Panc1 (cell line): ENCODE measurements around the gene LIMK1. TPM values are rescaled to one million over a fixed set of nuclear protein-coding genes. Genes with fewer than 3 reads are reported as not detected.

Experiments used
- ATAC-seq: fragments of 200-7000 bp; cut with Tn5 transposase; 2 replicates; pipeline ENCODE4 v1.9.1; 2020; ENCODE audit warnings: mild to moderate bottlenecking, moderate library complexity
- BruUV-seq: library from RNA; stranded (reverse); fragments of 400-500 nt; replicated peaks from 2 replicates; lab custom pipeline; 2021; lab: Mats Ljungman, UMichigan
- CTCF ChIA-PET: fragments of 300-600 bp; sonication (Branson Sonifier 250); formaldehyde crosslinking; loops from one replicate; lab custom pipeline; 2022; ENCODE audit warnings: antibody characterized with exemption; lab: Charles Lee
- POLR2A ChIA-PET: fragments of 300-600 bp; sonication (Branson Sonifier 250); formaldehyde crosslinking; loops from one replicate; lab custom pipeline; 2022; ENCODE audit warnings: antibody characterized with exemption; lab: Charles Lee
- DNase-seq: peaks from one replicate; pipeline ENCODE4 v3.0.0-alpha.2; 2010; ENCODE audit warnings: low read depth, low spot score
- H3K27ac ChIP-seq: 2 replicates; pipeline ENCODE4 v1.5.1; 2011; ENCODE audit warnings: mild to moderate bottlenecking, low read length, inconsistent platforms
- H3K27me3 ChIP-seq: fragments of 200-500 bp; sonication (Bioruptor generic); 2 replicates; pipeline ENCODE4 v1.6.0; 2014; ENCODE audit warnings: low read length, inconsistent platforms; ENCODE audit not compliant: control insufficient read depth, insufficient read depth
- H3K36me3 ChIP-seq: fragments of 200-500 bp; sonication (Bioruptor generic); 2 replicates; pipeline ENCODE4 v1.5.1; 2014; ENCODE audit warnings: inconsistent platforms, mild to moderate bottlenecking, low read length, moderate library complexity; ENCODE audit not compliant: control insufficient read depth, insufficient read depth
- H3K4me1 ChIP-seq: 2 replicates; pipeline ENCODE4 v1.5.1; 2011; ENCODE audit warnings: inconsistent platforms, mild to moderate bottlenecking, low read length, moderate library complexity; ENCODE audit not compliant: control insufficient read depth, insufficient read depth
- H3K4me3 ChIP-seq, 2 experiments: 2 replicates each; pipeline ENCODE4 v1.5.1; 2011 to 2012; ENCODE audit warnings: low read depth in 2 of 2, low read length in 2 of 2, mild to moderate bottlenecking in 2 of 2, inconsistent platforms in 1 of 2, moderate library complexity in 1 of 2
- H3K9me3 ChIP-seq: fragments of 200-500 bp; sonication (Bioruptor generic); 2 replicates; pipeline ENCODE4 v1.5.1; 2014; ENCODE audit warnings: low read depth, mild to moderate bottlenecking, inconsistent platforms, low read length, moderate library complexity; ENCODE audit not compliant: control insufficient read depth, insufficient read depth
- POLR2AphosphoS5 ChIP-seq: IDR thresholded peaks from 2 replicates; pipeline ENCODE4 v1.6.1; 2012; ENCODE audit warnings: mild to moderate bottlenecking, low read depth, low read length, moderate library complexity
- SIN3A ChIP-seq: IDR thresholded peaks from 2 replicates; pipeline ENCODE4 v1.6.1; 2012; ENCODE audit warnings: low read depth, mild to moderate bottlenecking, low read length, moderate library complexity, borderline replicate concordance; ENCODE audit not compliant: insufficient read depth
- TCF7L2 ChIP-seq: IDR thresholded peaks from 2 replicates; pipeline ENCODE4 v1.6.1; 2011; ENCODE audit warnings: mild to moderate bottlenecking, low read depth, low read length, inconsistent platforms
- in situ Hi-C: cut with HindIII; loops from 2 replicates; pipeline ENCODE4 v1.10.0; 2016; ENCODE audit warnings: low sequenced_read_pairs, low pct_unique_long_range_greater_than_20kb
- intact Hi-C: fragments of 100-400 bp; cut with micrococcal nuclease; formaldehyde crosslinking; loops from one replicate; pipeline ENCODE4 v1.10.0; 2022; ENCODE audit not compliant: unreplicated experiment
- total RNA-seq: library from RNA; stranded (reverse); gene quantifications from one replicate; pipeline ENCODE4 v1.2.1, GENCODE V29; 2021; ENCODE audit not compliant: unreplicated experiment
- TF ChIP-seq, protein P1 (sequence below), 2 experiments: IDR thresholded peaks; 2 replicates each; pipeline ENCODE4 v1.6.1; 2011 to 2012; ENCODE audit warnings: low read depth in 2 of 2, control low read depth in 1 of 2, low read length in 1 of 2, mild to moderate bottlenecking in 1 of 2, moderate library complexity in 1 of 2; ENCODE audit not compliant: insufficient read depth in 1 of 2
- TF ChIP-seq, protein P2 (sequence below): fragments of 450-650 bp; IDR thresholded peaks from 2 replicates; pipeline ENCODE4 v1.5.1; 2017; ENCODE audit warnings: mild to moderate bottlenecking

Gene LIMK1
- total RNA-seq, 1 experiment from 2014 or later = 59.6 TPM

DNA sequence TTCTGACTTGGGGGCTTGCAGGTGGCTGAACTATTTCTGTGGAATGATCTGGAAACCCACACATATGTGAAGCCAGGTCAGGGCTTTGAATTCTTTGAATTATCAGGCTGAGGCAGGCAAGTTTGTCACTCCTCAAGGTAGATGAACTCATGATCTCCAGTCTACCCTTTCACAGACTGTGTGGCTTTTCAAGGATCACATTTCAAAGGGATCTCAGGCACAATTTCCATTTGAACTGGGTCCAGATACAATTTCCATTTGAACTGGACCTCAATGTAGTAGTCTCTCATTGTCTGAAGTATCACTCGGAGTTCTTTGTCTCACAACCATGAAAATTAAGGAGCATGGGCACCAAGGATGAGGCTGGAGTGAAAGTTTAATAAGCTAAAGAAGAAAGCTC, 64.9 kb downstream of the LIMK1 start:
- CTCF ChIA-PET = interaction anchor here (0.6 kb wide), 1 partner anchor 206 kb away, joined by 3 read pairs; no protein-coding TSS in a partner anchor
- intact Hi-C loops (no loop called here), in situ Hi-C loops (no loop called here)
- POLR2A ChIA-PET = no interaction called here
- no TSS peak for BruUV-seq
- Histone ChIP-seq H3K9me3 (no peaks in the 10 kb centered on the region), H3K4me1 (no peaks in the 10 kb centered on the region), H3K27me3 (no peaks in the 10 kb centered on the region), H3K36me3 (no peaks in the 10 kb centered on the region), H3K27ac (no peak overlapping the region), H3K4me3 (no peak overlapping the region)
- ATAC-seq = no peak
- DNase-seq = no peak
- TF ChIP-seq, protein P1, sequence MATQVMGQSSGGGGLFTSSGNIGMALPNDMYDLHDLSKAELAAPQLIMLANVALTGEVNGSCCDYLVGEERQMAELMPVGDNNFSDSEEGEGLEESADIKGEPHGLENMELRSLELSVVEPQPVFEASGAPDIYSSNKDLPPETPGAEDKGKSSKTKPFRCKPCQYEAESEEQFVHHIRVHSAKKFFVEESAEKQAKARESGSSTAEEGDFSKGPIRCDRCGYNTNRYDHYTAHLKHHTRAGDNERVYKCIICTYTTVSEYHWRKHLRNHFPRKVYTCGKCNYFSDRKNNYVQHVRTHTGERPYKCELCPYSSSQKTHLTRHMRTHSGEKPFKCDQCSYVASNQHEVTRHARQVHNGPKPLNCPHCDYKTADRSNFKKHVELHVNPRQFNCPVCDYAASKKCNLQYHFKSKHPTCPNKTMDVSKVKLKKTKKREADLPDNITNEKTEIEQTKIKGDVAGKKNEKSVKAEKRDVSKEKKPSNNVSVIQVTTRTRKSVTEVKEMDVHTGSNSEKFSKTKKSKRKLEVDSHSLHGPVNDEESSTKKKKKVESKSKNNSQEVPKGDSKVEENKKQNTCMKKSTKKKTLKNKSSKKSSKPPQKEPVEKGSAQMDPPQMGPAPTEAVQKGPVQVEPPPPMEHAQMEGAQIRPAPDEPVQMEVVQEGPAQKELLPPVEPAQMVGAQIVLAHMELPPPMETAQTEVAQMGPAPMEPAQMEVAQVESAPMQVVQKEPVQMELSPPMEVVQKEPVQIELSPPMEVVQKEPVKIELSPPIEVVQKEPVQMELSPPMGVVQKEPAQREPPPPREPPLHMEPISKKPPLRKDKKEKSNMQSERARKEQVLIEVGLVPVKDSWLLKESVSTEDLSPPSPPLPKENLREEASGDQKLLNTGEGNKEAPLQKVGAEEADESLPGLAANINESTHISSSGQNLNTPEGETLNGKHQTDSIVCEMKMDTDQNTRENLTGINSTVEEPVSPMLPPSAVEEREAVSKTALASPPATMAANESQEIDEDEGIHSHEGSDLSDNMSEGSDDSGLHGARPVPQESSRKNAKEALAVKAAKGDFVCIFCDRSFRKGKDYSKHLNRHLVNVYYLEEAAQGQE (IDR thresholded peaks at IDR 0.05; ENCODE audit: insufficient read depth in 1 of 2, low read depth in 2 of 2, low read length in 1 of 2) = no peak
- TF ChIP-seq POLR2AphosphoS5 = no peak
- TF ChIP-seq, protein P2, sequence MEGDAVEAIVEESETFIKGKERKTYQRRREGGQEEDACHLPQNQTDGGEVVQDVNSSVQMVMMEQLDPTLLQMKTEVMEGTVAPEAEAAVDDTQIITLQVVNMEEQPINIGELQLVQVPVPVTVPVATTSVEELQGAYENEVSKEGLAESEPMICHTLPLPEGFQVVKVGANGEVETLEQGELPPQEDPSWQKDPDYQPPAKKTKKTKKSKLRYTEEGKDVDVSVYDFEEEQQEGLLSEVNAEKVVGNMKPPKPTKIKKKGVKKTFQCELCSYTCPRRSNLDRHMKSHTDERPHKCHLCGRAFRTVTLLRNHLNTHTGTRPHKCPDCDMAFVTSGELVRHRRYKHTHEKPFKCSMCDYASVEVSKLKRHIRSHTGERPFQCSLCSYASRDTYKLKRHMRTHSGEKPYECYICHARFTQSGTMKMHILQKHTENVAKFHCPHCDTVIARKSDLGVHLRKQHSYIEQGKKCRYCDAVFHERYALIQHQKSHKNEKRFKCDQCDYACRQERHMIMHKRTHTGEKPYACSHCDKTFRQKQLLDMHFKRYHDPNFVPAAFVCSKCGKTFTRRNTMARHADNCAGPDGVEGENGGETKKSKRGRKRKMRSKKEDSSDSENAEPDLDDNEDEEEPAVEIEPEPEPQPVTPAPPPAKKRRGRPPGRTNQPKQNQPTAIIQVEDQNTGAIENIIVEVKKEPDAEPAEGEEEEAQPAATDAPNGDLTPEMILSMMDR = no peak
- TF ChIP-seq SIN3A = no peak
- no peak for TF ChIP-seq TCF7L2

DNA sequence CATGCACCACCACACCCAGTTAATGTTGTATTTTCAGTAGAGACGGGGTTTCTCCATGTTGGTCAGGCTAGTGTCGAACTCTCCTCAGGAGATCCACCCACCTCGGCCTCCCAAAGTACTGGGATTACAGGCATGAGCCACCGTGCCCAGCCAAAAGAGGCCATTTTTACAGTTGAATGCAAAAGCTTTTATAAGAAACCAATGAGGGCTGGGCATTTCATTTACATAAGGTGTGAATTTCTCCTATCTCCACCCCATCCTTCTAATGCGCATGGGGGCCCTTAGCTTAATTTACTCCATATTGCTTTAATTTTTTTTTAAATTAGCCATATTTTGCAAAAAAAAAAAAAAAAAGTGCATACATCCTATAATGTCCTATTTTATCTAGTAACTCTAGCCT, 65.5 kb downstream of the LIMK1 start:
- H3K27me3 ChIP-seq = no peaks in the 10 kb centered on the region
- no peak for DNase-seq
- intact Hi-C loops (no loop called here), in situ Hi-C loops (no loop called here)
- TF ChIP-seq POLR2AphosphoS5 (no peak), TCF7L2 (no peak), SIN3A (no peak)
- TF ChIP-seq, protein P2 = no peak
- TF ChIP-seq, protein P1 (IDR thresholded peaks at IDR 0.05; ENCODE audit: insufficient read depth in 1 of 2, low read depth in 2 of 2, low read length in 1 of 2) = no peak
- H3K4me3 ChIP-seq = no peak overlapping the region
- H3K27ac ChIP-seq = no peak overlapping the region
- H3K9me3 ChIP-seq = no peaks in the 10 kb centered on the region
- H3K36me3 ChIP-seq = no peaks in the 10 kb centered on the region
- CTCF ChIA-PET = interaction anchor here (0.6 kb wide), 1 partner anchor 207 kb away, joined by 3 read pairs; no protein-coding TSS in a partner anchor
- ATAC-seq = no peak
- H3K4me1 ChIP-seq = no peaks in the 10 kb centered on the region
- POLR2A ChIA-PET = no interaction called here
- BruUV-seq = no TSS peak
